Sigmoid colon (tissue), 7 donors: ENCODE data around the gene CYB561D1. TPM values are rescaled to one million over a fixed set of nuclear protein-coding genes. Genes with fewer than 3 reads are reported as not detected.

Experiments
- DNase-seq: peaks from one replicate; pipeline ENCODE4 v3.0.0-alpha.2; 2019
- H3K27ac ChIP-seq, 4 donors: fragments of 200-600 bp; sonication (generic); one replicate each; pipeline ENCODE4 v1.5.1; 2016 to 2019; ENCODE audit warnings: mild to moderate bottlenecking in 1 of 4
- H3K27me3 ChIP-seq, 3 donors: fragments of 200-600 bp; sonication (generic); one replicate each; pipeline ENCODE4 v1.5.1; 2019; ENCODE audit warnings: mild to moderate bottlenecking in 1 of 3
- H3K36me3 ChIP-seq, 4 donors: fragments of 200-600 bp; sonication (generic); one replicate each; pipeline ENCODE4 v1.5.1; 2016 to 2019
- H3K4me1 ChIP-seq, 4 donors: fragments of 200-600 bp; sonication (generic); one replicate each; pipeline ENCODE4 v1.5.1; 2017 to 2019
- H3K4me3 ChIP-seq, 4 donors: fragments of 200-600 bp; sonication (generic); one replicate each; pipeline ENCODE4 v1.5.1; 2017 to 2019; ENCODE audit warnings: mild to moderate bottlenecking in 2 of 4, moderate library complexity in 1 of 4
- H3K9me3 ChIP-seq, 4 donors: fragments of 200-600 bp in 3 of 4; sonication (generic) in 3 of 4; one replicate each; pipeline versions ENCODE4 v1.5.1 to v1.6.1; 2013 to 2019
- EP300 ChIP-seq, 4 donors: sonication (generic); formaldehyde crosslinking; IDR thresholded peaks; one replicate each; pipeline ENCODE4 v1.6.1; 2017; ENCODE audit warnings: antibody characterized with exemption in 4 of 4
- POLR2A ChIP-seq, 2 donors: fragments of 450-650 bp; IDR thresholded peaks; one replicate each; pipeline ENCODE4 v1.6.1; 2016; ENCODE audit warnings: antibody characterized with exemption in 2 of 2, mild to moderate bottlenecking in 2 of 2, moderate library complexity in 2 of 2
- POLR2AphosphoS5 ChIP-seq, 4 donors: sonication (generic); formaldehyde crosslinking; IDR thresholded peaks; one replicate each; pipeline ENCODE4 v1.6.1; 2017; ENCODE audit warnings: antibody characterized with exemption in 4 of 4
- WGBS, 2 donors: extraction: QIAGEN DNeasy Blood & Tissue Kit; methylation state at CpG; one replicate each; pipeline ENCODE4 v1.1.7; 2013; 5-methylcytosine and 5-hydroxymethylcytosine counted together
- intact Hi-C: fragments of 100-400 bp; cut with DNase I; formaldehyde crosslinking; loops from one replicate; pipeline ENCODE4 v1.15.1; 2023
- polyA plus RNA-seq, 3 donors: library from polyadenylated mRNA; stranded (reverse); fragments of 200-250 nt; gene quantifications; one replicate each; pipeline ENCODE4 v1.2.3, GENCODE V29; 2013
- total RNA-seq, 4 donors: library from RNA; depleted of rRNA; stranded (reverse); fragments of >200 nt; gene quantifications; one replicate each; pipeline ENCODE4 v1.1.0, GENCODE V29; 2016
- TF ChIP-seq, protein P1 (sequence below), 4 experiments: fragments of 450-650 bp in 3 of 4; fragments of 200-600 bp in 1 of 4; IDR thresholded peaks; one replicate each; pipeline ENCODE4 v1.5.1; 2016 to 2019; ENCODE audit warnings: antibody characterized with exemption in 4 of 4, mild to moderate bottlenecking in 3 of 4, moderate library complexity in 2 of 4
- donor health status: healthy with polysubstance abuse.
- donor health status: Bipolar disorder and iron deficiency.
- donor health status: healthy.

CYB561D1 gene
- total and polyA plus RNA-seq, 7 donors, result 1.8 to 12.5 (median 5.2) TPM

DNA sequence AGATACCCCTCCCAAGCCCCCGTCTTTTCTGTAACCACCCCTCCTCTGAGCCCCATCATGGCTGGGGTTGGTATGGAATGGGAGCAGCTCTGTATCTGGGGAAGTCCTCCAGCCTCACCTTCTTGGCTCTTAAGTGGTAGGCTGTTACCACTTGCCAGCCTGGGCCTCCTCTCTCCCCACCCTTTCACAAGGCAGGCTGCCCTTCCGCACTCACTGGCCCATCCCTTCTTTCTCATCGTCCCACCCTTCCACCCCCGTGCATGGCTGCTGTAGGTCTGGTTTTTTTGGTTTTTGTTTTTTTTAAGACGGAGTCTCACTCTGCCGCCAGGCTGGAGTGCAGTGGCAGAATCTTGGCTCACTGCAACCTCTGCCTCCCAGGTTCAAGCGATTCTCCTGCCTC is 5.2 kb downstream of the CYB561D1 start:
- DNase-seq, result no peak
- peaks cover 0 to 64% (median 54%) of the 10 kb centered on the region in 4 donors for H3K4me1 ChIP-seq
- H3K4me3 ChIP-seq, result no peak overlapping the region
- peak overlapping the region; percentile 63 to 81 (median 71) for H3K27ac ChIP-seq
- TF ChIP-seq, protein P1, sequence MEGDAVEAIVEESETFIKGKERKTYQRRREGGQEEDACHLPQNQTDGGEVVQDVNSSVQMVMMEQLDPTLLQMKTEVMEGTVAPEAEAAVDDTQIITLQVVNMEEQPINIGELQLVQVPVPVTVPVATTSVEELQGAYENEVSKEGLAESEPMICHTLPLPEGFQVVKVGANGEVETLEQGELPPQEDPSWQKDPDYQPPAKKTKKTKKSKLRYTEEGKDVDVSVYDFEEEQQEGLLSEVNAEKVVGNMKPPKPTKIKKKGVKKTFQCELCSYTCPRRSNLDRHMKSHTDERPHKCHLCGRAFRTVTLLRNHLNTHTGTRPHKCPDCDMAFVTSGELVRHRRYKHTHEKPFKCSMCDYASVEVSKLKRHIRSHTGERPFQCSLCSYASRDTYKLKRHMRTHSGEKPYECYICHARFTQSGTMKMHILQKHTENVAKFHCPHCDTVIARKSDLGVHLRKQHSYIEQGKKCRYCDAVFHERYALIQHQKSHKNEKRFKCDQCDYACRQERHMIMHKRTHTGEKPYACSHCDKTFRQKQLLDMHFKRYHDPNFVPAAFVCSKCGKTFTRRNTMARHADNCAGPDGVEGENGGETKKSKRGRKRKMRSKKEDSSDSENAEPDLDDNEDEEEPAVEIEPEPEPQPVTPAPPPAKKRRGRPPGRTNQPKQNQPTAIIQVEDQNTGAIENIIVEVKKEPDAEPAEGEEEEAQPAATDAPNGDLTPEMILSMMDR (IDR thresholded peaks at IDR 0.05), result no peak
- TF ChIP-seq EP300 (IDR thresholded peaks at IDR 0.05) (no peak), POLR2A (IDR thresholded peaks at IDR 0.05) (no peak), POLR2AphosphoS5 (IDR thresholded peaks at IDR 0.05) (no peak)
- H3K27me3 ChIP-seq, result no peaks in the 10 kb centered on the region
- WGBS, 2 donors, result 82% methylated on average over 7 of the region's 7 CpGs
- H3K9me3 ChIP-seq, result no peaks in the 10 kb centered on the region
- peaks cover 0 to 25% (median 13%) of the 10 kb centered on the region in 4 donors for H3K36me3 ChIP-seq
- intact Hi-C loops, result no loop called here

DNA sequence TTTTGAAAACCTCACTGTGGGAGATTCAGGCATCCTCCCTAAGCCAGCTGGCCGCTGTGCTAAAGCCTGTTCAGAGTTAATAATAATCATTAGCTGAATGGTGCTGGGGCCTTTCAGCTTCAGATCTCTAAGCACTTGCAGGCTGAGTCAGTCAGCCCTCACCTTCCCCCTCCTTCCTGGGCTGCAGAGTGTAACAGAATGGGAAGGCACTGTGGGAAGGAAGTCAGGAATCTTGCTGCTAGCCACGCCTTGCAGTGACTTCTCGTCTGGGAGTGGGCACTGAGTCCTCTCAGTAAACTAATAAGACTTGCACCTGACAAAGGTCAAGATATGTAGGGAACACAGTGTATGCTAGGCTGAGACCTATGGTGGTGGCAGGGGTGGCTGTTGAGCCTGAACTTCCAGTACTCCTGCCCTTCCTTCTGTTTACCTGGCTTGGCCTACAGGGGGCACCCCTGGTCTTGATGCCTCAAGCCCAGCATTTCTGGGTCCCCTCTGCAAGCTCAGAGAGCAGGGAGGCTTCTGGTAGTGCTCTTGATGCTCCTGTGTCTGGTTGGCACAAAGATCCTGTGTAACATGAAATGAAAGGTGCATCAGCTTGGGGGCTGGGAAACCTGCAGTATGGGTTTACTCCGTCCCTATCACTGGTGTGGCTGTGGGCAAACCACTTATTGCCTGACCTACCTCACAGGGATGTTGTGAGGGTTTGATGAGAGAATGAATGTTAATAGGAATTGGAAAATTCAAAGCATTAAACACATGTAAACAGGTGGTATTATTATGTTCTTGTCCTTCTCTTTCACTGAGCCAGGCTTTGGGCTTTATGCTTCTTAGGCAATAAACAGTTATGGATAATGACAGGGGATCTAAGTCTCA is 6.0 kb downstream of the CYB561D1 start:
- no peak for DNase-seq
- no peak for TF ChIP-seq POLR2AphosphoS5 (IDR thresholded peaks at IDR 0.05)
- TF ChIP-seq, protein P1 (IDR thresholded peaks at IDR 0.05), result peak in 3 of 4 experiments; percentile 36 to 48 (median 38)
- H3K9me3 ChIP-seq, result no peaks in the 10 kb centered on the region
- peaks cover 0 to 25% (median 13%) of the 10 kb centered on the region in 4 donors for H3K36me3 ChIP-seq
- H3K27me3 ChIP-seq, result no peaks in the 10 kb centered on the region
- H3K4me3 ChIP-seq, result no peak overlapping the region
- intact Hi-C loops, result no loop called here
- 51 to 69% methylated on average over 4 of the region's 4 CpGs for WGBS, 2 donors
- peak overlapping the region; percentile 63 to 81 (median 71) for H3K27ac ChIP-seq
- H3K4me1 ChIP-seq, result peaks cover 0 to 59% (median 48%) of the 10 kb centered on the region in 4 donors

DNA sequence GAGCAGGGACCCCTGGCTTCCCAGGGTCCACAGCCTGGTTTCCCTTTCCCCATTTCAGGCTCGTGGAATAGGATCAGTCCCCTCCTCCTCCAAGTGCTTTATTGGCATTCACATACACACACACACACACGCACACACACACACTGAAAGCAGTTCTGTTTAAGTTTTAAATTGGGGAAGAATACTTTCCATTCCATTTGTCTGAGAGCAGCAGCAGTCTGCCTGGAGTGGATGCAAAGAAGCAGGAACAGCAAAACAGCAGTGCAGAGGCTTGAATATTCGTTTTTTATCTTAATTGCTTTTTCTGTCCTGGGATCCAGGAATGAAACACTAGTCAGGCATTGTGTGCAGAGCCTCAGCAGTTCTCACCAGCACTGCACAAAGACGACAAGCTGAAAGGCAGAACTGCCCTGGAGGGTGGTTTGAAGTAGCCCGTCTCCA is 7.1 kb downstream of the CYB561D1 start:
- intact Hi-C loops, result no loop called here
- 55 to 61% methylated on average over 5 of the region's 5 CpGs for WGBS, 2 donors
- no peak for DNase-seq
- Histone ChIP-seq H3K27me3 (no peaks in the 10 kb centered on the region), H3K4me3 (peak overlapping the region in 1 of 4 donors; percentile 7), H3K27ac (peak overlapping the region; percentile 63 to 81 (median 71)), H3K9me3 (no peaks in the 10 kb centered on the region), H3K36me3 (peaks cover 0 to 21% (median 12%) of the 10 kb centered on the region in 4 donors), H3K4me1 (peaks cover 0 to 51% (median 42%) of the 10 kb centered on the region in 4 donors)
- TF ChIP-seq, protein P1 (IDR thresholded peaks at IDR 0.05), result no peak
- TF ChIP-seq EP300 (IDR thresholded peaks at IDR 0.05), result no peak
- peak in 1 of 4 donors; percentile 12 for TF ChIP-seq POLR2AphosphoS5 (IDR thresholded peaks at IDR 0.05)
- TF ChIP-seq POLR2A (IDR thresholded peaks at IDR 0.05), result no peak

DNA sequence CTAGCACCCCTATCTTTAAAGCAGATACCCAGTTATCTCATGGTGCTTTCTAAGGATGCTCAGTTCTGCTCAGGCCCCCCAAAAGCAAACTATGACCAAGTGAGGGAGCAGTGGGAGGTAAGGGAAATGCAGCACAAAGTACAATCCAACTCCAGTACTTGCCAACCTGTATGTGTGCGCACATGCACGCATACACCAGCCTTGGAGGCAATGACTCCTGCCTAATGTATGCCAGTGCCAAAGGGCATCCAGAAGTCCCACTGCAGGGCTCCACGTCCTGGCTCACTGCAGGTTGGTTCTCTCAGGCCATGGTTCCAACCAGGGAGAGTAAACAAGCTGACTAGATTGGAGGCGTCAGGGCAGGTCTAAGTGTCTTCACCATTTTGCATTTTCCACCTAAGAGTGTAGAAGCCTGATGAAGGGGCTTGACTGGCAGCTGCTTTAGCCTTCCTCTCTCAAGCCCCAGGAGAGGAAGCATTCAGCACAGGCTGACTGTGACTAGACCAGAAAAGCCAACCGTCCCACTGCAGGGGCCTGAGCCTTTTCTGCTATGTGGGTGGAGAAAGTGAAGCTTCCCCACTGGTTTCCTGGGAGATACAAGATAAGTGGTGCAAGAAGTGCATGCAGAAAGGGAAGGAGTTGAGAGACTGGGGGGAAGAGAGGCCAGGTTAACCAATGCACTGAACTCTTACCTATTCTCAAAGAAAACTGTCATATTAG is 7.9 kb downstream of the CYB561D1 start:
- TF ChIP-seq POLR2AphosphoS5 (IDR thresholded peaks at IDR 0.05), result no peak
- TF ChIP-seq POLR2A (IDR thresholded peaks at IDR 0.05), result no peak
- TF ChIP-seq EP300 (IDR thresholded peaks at IDR 0.05), result no peak
- TF ChIP-seq, protein P1 (IDR thresholded peaks at IDR 0.05), result no peak
- WGBS, 2 donors, result 71 to 84% methylated on average over 5 of the region's 5 CpGs
- H3K36me3 ChIP-seq, result peaks cover 0 to 14% (median 8%) of the 10 kb centered on the region in 4 donors
- intact Hi-C loops, result no loop called here
- no peaks in the 10 kb centered on the region for H3K9me3 ChIP-seq
- peak overlapping the region; percentile 63 to 81 (median 71) for H3K27ac ChIP-seq
- H3K27me3 ChIP-seq, result no peaks in the 10 kb centered on the region
- DNase-seq, result no peak
- H3K4me1 ChIP-seq, result peaks cover 0 to 55% (median 42%) of the 10 kb centered on the region in 4 donors
- H3K4me3 ChIP-seq, result no peak overlapping the region
